Measurements from ENCODE around the gene SRSF7. TPM values are rescaled to one million over a fixed set of nuclear protein-coding genes. Genes with fewer than 3 reads are reported as not detected.
A peak's percentile ranks its signal among the peaks of the same experiment; 100 is the strongest.
"Not testable (repeated sequence)": the region's sequence is repeated elsewhere in the genome, so short reads cannot be mapped to it uniquely, and the experiment has no call there.

The SRSF7 gene
- total and polyA plus RNA-seq, 3 experiments from 2014 or later = 200 to 381 (median 378) TPM

DNA sequence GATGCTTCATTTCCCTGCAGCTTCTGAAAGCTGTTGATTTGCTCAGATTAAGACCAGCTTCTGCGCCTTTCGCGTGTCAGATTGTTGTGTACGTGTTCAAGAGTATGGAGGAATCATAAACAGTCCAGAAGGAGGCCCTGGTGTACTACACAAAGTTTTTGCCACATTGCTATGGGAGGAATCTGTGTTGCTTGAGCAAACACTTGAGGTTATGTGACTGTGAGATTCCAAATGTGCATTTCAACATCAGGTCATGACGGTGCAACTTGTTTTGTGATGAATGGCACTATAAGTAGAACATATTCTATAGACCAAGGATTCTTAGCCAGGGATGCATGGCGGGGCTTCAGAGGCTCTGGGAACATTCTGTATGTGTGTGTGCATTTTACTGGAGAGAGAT lies 35.0 kb downstream of the SRSF7 start:
- H3K27ac ChIP-seq (ENCODE audit: low read depth, low read length) = no peak overlapping the region
- no peak for DNase-seq
- ChIA-PET CTCF (interaction anchor here (1.0 to 2.9 kb wide), 4 partner anchors 10 to 134 kb away, joined by 3 to 7 read pairs (median 4); no protein-coding TSS in a partner anchor), POLR2A (no interaction called here)
- Mint-ChIP-seq H3K4me3 (no peak overlapping the region), H3K9me3 (peaks cover 0 to 5% (median 0%) of the 10 kb centered on the region in 5 donors), H3K4me1 (peaks cover 39 to 68% (median 53%) of the 10 kb centered on the region in 3 donors), H3K27ac (peak overlapping the region; percentile 0 to 63 (median 48)), H3K36me3 (peaks cover 18 to 65% (median 20%) of the 10 kb centered on the region in 3 donors), H3K27me3 (no peaks in the 10 kb centered on the region)
- H3K27me3 ChIP-seq (ENCODE audit: insufficient read depth, low read length, poor library complexity, severe bottlenecking) = no peaks in the 10 kb centered on the region
- H3K36me3 ChIP-seq (ENCODE audit: insufficient read depth, low read length) = peaks cover 4% of the 10 kb centered on the region
- H3K4me3 ChIP-seq (ENCODE audit: low read length) = no peak overlapping the region
- H3K4me1 ChIP-seq (ENCODE audit: insufficient read depth, low read length) = peaks cover 9% of the 10 kb centered on the region
- no peaks in the 10 kb centered on the region for H3K9me3 ChIP-seq (ENCODE audit: low read length)

DNA sequence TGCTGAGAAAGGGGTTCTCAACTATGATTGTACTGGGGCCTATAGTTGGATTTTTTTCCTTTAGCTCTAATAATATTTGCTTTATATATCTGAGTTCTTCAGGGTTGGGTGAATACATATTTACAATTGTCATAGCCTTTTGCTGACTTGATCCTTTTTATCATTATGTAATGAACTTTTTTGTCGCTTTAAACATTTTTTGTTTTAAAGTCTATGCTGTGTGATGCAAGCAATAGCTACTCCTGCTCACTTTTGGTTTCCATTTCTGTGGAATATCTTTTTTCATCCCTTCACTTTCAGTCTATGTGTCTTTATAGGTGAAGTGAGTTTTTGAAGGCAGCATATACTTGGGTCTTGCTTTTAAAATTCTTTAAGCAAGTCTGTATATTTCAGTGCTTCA lies 36.2 kb downstream of the SRSF7 start:
- POLR2A ChIA-PET; H3K36me3 ChIP-seq (ENCODE audit: insufficient read depth, low read length); H3K9me3 Mint-ChIP-seq; H3K9me3 ChIP-seq (ENCODE audit: low read length); H3K27ac ChIP-seq (ENCODE audit: low read depth, low read length); H3K4me3 ChIP-seq (ENCODE audit: low read length); H3K27me3 Mint-ChIP-seq; DNase-seq; H3K27me3 ChIP-seq (ENCODE audit: insufficient read depth, low read length, poor library complexity, severe bottlenecking); H3K4me3 Mint-ChIP-seq: not testable (repeated sequence)
- Mint-ChIP-seq H3K4me1 (peaks cover 36 to 67% (median 52%) of the 10 kb centered on the region in 3 donors), H3K27ac (peak overlapping the region in 7 of 8 donors; percentile 26 to 99 (median 60)), H3K36me3 (peaks cover 9 to 59% (median 13%) of the 10 kb centered on the region in 3 donors)
- CTCF ChIA-PET = interaction anchor here (1.0 kb wide), 1 partner anchor 11 kb away, joined by 5 read pairs; no protein-coding TSS in a partner anchor
- peaks cover 13% of the 10 kb centered on the region for H3K4me1 ChIP-seq (ENCODE audit: insufficient read depth, low read length)

DNA sequence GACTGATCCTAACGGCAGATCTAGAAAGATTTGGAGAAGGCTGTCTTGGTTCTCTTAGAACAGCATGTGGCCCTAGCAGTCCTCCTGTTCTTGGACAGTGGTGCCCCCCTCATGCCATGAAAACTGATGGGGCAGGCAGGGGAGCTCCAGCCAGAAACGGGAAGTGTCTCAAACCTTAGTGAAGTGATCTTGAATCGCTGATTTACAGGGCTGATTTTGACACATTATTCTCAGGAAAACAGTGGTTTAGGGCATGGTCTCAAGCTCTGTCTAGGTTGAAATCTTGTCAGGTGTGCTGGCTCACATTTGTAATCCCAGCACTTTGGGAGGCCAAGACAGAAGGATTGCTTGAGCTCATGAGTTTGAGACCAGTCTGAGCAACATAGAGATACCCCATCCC lies 37.8 kb downstream of the SRSF7 start:
- H3K4me3 Mint-ChIP-seq = no peak overlapping the region
- peaks cover 52 to 79% (median 68%) of the 10 kb centered on the region in 3 donors for H3K4me1 Mint-ChIP-seq
- Histone ChIP-seq H3K27ac (ENCODE audit: low read depth, low read length) (no peak overlapping the region), H3K27me3 (ENCODE audit: insufficient read depth, low read length, poor library complexity, severe bottlenecking) (no peaks in the 10 kb centered on the region), H3K4me3 (ENCODE audit: low read length) (no peak overlapping the region), H3K9me3 (ENCODE audit: low read length) (no peaks in the 10 kb centered on the region), H3K4me1 (ENCODE audit: insufficient read depth, low read length) (peaks cover 29% of the 10 kb centered on the region), H3K36me3 (ENCODE audit: insufficient read depth, low read length) (peaks cover 4% of the 10 kb centered on the region)
- CTCF ChIA-PET = interaction anchor here (0.7 to 1.5 kb wide), 5 partner anchors 10 to 131 kb away, joined by 3 to 6 read pairs (median 3); no protein-coding TSS in a partner anchor
- peaks cover 0 to 3% (median 0%) of the 10 kb centered on the region in 5 donors for H3K9me3 Mint-ChIP-seq
- no peaks in the 10 kb centered on the region for H3K27me3 Mint-ChIP-seq
- no peak for DNase-seq
- POLR2A ChIA-PET = interaction anchor here (0.5 to 0.6 kb wide), 2 partner anchors 11 to 138 kb away, joined by 5 to 6 read pairs; no protein-coding TSS in a partner anchor
- H3K36me3 Mint-ChIP-seq = peaks cover 9 to 56% (median 11%) of the 10 kb centered on the region in 3 donors
- H3K27ac Mint-ChIP-seq = peak overlapping the region; percentile 51 to 99 (median 82)

DNA sequence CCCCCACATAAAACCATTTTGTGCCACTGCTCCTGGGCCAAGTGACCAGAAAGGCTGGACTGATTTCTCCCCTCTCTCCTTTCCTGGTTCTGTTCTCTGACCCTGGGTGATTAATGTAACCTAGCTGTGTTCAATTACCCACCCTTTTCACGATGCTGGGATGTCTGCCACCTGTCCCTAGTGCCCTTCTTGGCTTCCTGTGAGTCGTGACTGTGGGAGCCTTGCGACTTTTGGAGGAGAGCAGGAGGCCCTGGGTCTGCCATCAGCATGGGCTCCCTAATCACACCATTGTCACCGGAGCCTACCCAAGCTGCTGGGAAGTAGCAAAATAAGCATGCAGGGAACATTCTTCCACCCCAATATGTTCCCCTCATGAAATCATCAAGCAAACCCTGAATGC lies 38.3 kb downstream of the SRSF7 start:
- Histone ChIP-seq H3K4me1 (ENCODE audit: insufficient read depth, low read length) (peaks cover 30% of the 10 kb centered on the region), H3K27ac (ENCODE audit: low read depth, low read length) (no peak overlapping the region), H3K36me3 (ENCODE audit: insufficient read depth, low read length) (peaks cover 4% of the 10 kb centered on the region), H3K4me3 (ENCODE audit: low read length) (no peak overlapping the region), H3K9me3 (ENCODE audit: low read length) (no peaks in the 10 kb centered on the region), H3K27me3 (ENCODE audit: insufficient read depth, low read length, poor library complexity, severe bottlenecking) (no peaks in the 10 kb centered on the region)
- CTCF ChIA-PET = interaction anchor here (1.4 to 1.5 kb wide), 3 partner anchors 9 to 109 kb away, joined by 3 to 6 read pairs (median 6); no protein-coding TSS in a partner anchor
- no peaks in the 10 kb centered on the region for H3K27me3 Mint-ChIP-seq
- peaks cover 9 to 54% (median 11%) of the 10 kb centered on the region in 3 donors for H3K36me3 Mint-ChIP-seq
- peak overlapping the region; percentile 46 to 99 (median 82) for H3K27ac Mint-ChIP-seq
- POLR2A ChIA-PET = no interaction called here
- H3K9me3 Mint-ChIP-seq = peaks cover 0 to 3% (median 0%) of the 10 kb centered on the region in 5 donors
- no peak for DNase-seq
- H3K4me3 Mint-ChIP-seq = no peak overlapping the region
- peaks cover 53 to 80% (median 71%) of the 10 kb centered on the region in 3 donors for H3K4me1 Mint-ChIP-seq

DNA sequence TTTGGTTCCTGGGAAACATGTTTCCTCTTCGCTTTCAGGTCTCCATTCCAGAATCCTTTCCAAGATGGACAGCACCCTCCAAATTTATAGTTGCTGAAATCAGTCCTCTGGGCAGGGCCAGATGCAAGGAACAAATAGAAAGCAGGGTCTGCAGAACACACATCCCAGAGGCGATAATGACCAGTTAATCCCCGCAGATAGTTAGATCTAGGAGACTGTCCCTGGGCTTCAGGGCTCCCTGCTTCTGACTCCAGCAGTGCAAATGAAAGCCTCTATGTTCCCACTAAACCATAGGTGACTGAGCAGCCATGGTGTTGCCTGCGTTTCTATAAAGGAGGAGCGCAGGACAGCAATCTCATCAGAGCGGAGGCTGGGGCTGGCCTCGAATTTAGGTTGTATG lies 38.7 kb downstream of the SRSF7 start:
- peaks cover 0 to 3% (median 0%) of the 10 kb centered on the region in 5 donors for H3K9me3 Mint-ChIP-seq
- H3K36me3 ChIP-seq (ENCODE audit: insufficient read depth, low read length) = peaks cover 4% of the 10 kb centered on the region
- ChIA-PET POLR2A (no interaction called here), CTCF (no interaction called here)
- no peak overlapping the region for H3K4me3 ChIP-seq (ENCODE audit: low read length)
- H3K27ac ChIP-seq (ENCODE audit: low read depth, low read length) = no peak overlapping the region
- H3K27me3 Mint-ChIP-seq = no peaks in the 10 kb centered on the region
- peak overlapping the region; percentile 19 to 99 (median 68) for H3K27ac Mint-ChIP-seq
- H3K4me1 ChIP-seq (ENCODE audit: insufficient read depth, low read length) = peaks cover 30% of the 10 kb centered on the region
- H3K9me3 ChIP-seq (ENCODE audit: low read length) = no peaks in the 10 kb centered on the region
- no peak overlapping the region for H3K4me3 Mint-ChIP-seq
- H3K36me3 Mint-ChIP-seq = peaks cover 9 to 50% (median 11%) of the 10 kb centered on the region in 3 donors
- H3K4me1 Mint-ChIP-seq = peaks cover 55 to 85% (median 73%) of the 10 kb centered on the region in 3 donors
- no peaks in the 10 kb centered on the region for H3K27me3 ChIP-seq (ENCODE audit: insufficient read depth, low read length, poor library complexity, severe bottlenecking)
- no peak for DNase-seq

DNA sequence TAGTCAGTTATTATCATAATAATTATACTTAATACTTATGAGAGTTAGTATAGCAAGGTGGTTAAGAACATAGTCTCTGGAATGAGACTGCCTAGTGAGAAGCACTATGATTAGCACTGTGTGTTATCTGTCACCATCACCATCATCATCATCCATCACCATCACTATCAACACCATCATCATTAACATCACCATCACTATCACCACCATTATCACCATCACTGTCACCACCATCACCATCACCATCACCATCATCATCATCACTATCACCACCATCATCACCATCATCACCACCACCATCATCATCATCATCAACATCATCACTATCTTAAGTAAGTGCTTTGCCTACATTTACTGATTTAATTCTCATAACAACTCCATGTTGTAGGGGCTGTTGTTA lies 39.6 kb downstream of the SRSF7 start:
- H3K4me1 ChIP-seq (ENCODE audit: insufficient read depth, low read length) = peaks cover 34% of the 10 kb centered on the region
- no peak for DNase-seq
- Mint-ChIP-seq H3K4me3 (peak overlapping the region in 2 of 7 donors; percentile 42 to 43), H3K27me3 (no peaks in the 10 kb centered on the region), H3K4me1 (peaks cover 63 to 93% (median 82%) of the 10 kb centered on the region in 3 donors), H3K9me3 (peaks cover 0 to 3% (median 0%) of the 10 kb centered on the region in 5 donors), H3K27ac (peak overlapping the region; percentile 1 to 99 (median 84)), H3K36me3 (peaks cover 9 to 50% (median 12%) of the 10 kb centered on the region in 3 donors)
- no peak overlapping the region for H3K4me3 ChIP-seq (ENCODE audit: low read length)
- ChIA-PET POLR2A (no interaction called here), CTCF (no interaction called here)
- H3K27me3 ChIP-seq (ENCODE audit: insufficient read depth, low read length, poor library complexity, severe bottlenecking) = no peaks in the 10 kb centered on the region
- peaks cover 4% of the 10 kb centered on the region for H3K36me3 ChIP-seq (ENCODE audit: insufficient read depth, low read length)
- H3K9me3 ChIP-seq (ENCODE audit: low read length) = no peaks in the 10 kb centered on the region
- H3K27ac ChIP-seq (ENCODE audit: low read depth, low read length) = no peak overlapping the region

DNA sequence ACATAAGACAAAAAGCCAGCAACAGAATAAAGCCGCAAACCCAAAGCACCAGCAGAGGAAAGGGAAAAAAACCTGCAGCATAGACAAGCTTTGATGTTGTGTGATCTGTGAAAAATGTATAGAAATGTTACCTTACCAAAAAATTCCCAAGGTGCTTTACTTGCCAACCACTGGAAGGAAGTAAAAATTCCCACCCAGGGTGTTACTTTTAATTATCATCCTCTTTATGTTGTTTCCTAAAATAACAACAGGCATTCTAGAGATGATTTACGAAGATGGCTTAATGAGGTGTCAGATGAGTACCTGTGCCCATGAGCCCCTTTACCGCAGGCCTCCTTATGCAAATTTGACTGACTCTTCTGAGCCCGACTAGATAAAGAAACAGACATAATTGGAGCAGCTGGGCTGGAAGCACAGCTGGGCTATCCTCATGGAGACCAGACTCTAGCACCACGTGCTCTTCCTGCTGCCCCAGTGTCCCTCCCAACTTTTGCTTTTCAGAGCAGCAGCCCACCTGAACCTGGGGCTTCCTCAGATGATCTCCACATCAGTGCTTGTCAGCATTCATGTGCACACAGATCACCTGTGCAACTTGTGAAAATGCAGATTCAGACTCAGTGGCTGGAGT lies 41.5 kb downstream of the SRSF7 start:
- peaks cover 0 to 3% (median 0%) of the 10 kb centered on the region in 5 donors for H3K9me3 Mint-ChIP-seq
- peaks cover 4% of the 10 kb centered on the region for H3K36me3 ChIP-seq (ENCODE audit: insufficient read depth, low read length)
- H3K27me3 ChIP-seq (ENCODE audit: insufficient read depth, low read length, poor library complexity, severe bottlenecking) = no peaks in the 10 kb centered on the region
- no peaks in the 10 kb centered on the region for H3K9me3 ChIP-seq (ENCODE audit: low read length)
- POLR2A ChIA-PET = interaction anchor here (0.6 to 2.0 kb wide), 8 partner anchors 9 to 108 kb away, joined by 3 to 12 read pairs (median 6); partner anchors contain the start of genes GALM and HNRNPLL
- H3K27ac ChIP-seq (ENCODE audit: low read depth, low read length) = peak overlapping the region; percentile 32
- peaks cover 64 to 86% (median 76%) of the 10 kb centered on the region in 3 donors for H3K4me1 Mint-ChIP-seq
- peak in 4 of 5 donors; percentile 36 to 80 (median 68) for DNase-seq
- CTCF ChIA-PET = interaction anchor here (0.9 to 2.2 kb wide), 6 partner anchors 9 to 128 kb away, joined by 3 to 8 read pairs (median 4); no protein-coding TSS in a partner anchor
- H3K27me3 Mint-ChIP-seq = no peaks in the 10 kb centered on the region
- H3K4me3 Mint-ChIP-seq = peak overlapping the region; percentile 68 to 81 (median 77)
- H3K27ac Mint-ChIP-seq = peak overlapping the region; percentile 92 to 99 (median 96)
- peaks cover 11 to 46% (median 13%) of the 10 kb centered on the region in 3 donors for H3K36me3 Mint-ChIP-seq
- peaks cover 34% of the 10 kb centered on the region for H3K4me1 ChIP-seq (ENCODE audit: insufficient read depth, low read length)
- peak overlapping the region; percentile 40 for H3K4me3 ChIP-seq (ENCODE audit: low read length)

Data from CD8-positive, alpha-beta memory T cell (primary cell).